ENCODE measurements around the gene MEF2D.

The MEF2D gene

GRCh38 chr1:156467385-156467784, 33.2 kb downstream of the MEF2D start:
- TF ChIP-seq, protein P1, sequence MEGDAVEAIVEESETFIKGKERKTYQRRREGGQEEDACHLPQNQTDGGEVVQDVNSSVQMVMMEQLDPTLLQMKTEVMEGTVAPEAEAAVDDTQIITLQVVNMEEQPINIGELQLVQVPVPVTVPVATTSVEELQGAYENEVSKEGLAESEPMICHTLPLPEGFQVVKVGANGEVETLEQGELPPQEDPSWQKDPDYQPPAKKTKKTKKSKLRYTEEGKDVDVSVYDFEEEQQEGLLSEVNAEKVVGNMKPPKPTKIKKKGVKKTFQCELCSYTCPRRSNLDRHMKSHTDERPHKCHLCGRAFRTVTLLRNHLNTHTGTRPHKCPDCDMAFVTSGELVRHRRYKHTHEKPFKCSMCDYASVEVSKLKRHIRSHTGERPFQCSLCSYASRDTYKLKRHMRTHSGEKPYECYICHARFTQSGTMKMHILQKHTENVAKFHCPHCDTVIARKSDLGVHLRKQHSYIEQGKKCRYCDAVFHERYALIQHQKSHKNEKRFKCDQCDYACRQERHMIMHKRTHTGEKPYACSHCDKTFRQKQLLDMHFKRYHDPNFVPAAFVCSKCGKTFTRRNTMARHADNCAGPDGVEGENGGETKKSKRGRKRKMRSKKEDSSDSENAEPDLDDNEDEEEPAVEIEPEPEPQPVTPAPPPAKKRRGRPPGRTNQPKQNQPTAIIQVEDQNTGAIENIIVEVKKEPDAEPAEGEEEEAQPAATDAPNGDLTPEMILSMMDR (IDR thresholded peaks at IDR 0.05; ENCODE audit: low read depth, low read length): no peak

DNA sequence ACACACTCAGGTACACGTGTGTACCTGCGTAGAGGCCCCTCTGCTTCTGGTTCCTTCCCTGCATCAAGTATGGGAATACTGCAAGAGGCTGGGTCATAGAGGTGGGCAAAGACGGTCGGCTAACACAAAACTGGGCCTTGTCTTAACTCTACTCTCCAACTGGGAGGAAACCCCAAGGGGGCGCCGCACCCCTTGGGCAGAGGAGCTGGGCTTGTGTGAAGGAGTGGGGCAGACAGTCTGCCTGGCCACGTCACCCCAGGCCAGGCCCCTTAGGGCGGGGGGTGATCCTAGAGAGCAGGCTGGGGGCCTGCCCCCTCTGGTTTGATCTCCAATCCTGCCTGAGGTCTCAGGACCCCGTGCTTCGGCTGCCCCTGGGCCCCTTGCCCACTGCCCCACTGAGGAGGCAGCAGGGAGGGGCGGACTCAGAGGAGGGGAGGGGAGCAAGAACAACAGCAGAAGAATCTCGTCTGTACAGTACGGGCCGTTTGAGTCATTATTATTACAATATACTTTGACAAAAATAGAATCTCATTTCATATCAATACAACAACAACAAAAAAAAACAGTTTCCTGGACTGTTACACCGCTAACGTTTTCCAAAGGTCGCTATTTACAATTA, 34.7 kb downstream of the MEF2D start:
- TF ChIP-seq, protein P1 (IDR thresholded peaks at IDR 0.05; ENCODE audit: low read depth, low read length): no peak
- H3K4me3 ChIP-seq (ENCODE audit: low read depth, low read length): no peak overlapping the region

More at GRCh38 chr1:156467385-156467784, 33.2 kb downstream of the MEF2D start:
- H3K4me3 ChIP-seq (ENCODE audit: low read depth, low read length): no peak overlapping the region

GRCh38 chr1:156464825-156465452, 35.6 kb downstream of the MEF2D start:
- no peak overlapping the region for H3K4me3 ChIP-seq (ENCODE audit: low read depth, low read length)
- TF ChIP-seq, protein P1 (IDR thresholded peaks at IDR 0.05; ENCODE audit: low read depth, low read length): no peak

GRCh38 chr1:156464335-156464734, 36.2 kb downstream of the MEF2D start:
- H3K4me3 ChIP-seq (ENCODE audit: low read depth, low read length): no peak overlapping the region
- TF ChIP-seq, protein P1 (IDR thresholded peaks at IDR 0.05; ENCODE audit: low read depth, low read length): no peak

- TF ChIP-seq, protein P1 (IDR thresholded peaks at IDR 0.05; ENCODE audit: low read depth, low read length): no peak
- no peak overlapping the region for H3K4me3 ChIP-seq (ENCODE audit: low read depth, low read length)
Measured at GRCh38 chr1:156463874-156464273, 36.7 kb downstream of the MEF2D start.

DNA sequence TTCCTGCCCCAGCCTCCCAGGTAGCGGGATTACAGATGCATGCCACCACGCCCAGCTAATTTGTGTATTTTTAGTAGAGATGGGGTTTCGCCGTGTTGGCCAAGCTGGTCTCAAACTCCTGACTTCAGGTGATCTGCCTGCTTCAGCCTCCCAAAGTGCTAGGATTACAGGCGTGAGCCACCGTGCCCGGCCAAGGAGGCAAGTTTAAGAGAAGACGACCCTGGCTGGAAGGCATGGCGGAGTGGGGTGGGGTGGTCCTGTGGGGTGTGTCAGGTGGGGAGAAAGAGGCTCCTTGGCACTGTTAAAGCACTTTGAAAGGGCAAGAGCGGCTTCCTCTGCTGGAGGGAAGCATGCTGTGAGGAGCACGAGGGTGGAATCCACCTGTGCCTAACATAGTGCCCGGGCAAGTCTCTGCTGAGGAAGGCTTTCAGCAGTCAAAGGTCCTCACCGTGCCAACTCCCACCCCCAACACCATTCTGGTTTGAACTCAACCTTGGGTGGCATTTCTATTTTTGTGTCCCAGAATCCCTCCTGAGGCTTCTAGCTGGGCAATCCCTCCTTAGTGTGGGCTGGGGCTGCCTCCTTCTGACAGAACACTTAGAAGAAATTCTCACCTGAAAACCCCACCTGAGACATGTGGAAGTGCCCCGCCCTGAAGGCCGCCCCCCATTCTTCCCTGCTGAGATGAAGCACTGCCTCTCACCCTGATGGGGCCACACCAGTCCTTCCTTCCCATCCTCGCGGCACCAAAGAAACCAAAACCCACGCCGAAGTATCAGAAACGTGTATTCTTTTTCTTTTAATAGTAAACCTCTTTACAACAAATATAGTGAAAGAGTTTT, 37.4 kb downstream of the MEF2D start:
- no peak overlapping the region for H3K4me3 ChIP-seq (ENCODE audit: low read depth, low read length)
- TF ChIP-seq, protein P1 (IDR thresholded peaks at IDR 0.05; ENCODE audit: low read depth, low read length): no peak

Measured in WI38 (cell line).